ENCODE measurements around the gene TTC7B.

DNA sequence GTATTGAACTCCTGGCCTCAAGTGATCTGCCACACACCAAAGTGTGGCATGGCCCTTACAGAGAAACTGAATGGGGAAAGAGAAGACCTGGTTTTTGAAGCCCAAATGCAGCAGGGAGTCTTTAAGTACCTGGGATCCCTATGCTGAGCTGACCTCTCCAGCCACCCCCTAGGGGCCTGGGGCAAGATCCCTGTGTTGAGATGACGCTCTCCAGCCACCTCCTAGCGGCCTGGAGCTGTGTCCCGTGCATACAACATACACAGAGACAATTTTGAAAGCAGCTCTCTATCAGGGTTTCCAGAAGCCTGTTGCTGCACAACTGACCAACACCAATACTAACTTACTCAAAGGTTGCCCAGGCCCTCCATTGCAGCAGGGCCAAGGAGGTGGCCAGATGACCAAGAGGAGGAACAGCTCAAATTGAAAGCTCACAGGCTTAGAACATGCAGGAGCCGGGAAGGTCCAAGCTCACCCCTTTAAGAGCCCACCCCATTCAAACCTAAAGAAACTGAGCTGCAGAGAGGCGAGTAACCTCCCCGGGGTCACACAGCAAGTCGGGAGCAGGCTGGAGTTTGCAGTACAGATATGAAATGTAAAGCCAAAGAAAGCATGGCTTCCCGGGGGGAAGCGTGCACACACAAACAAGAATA, 31.5 kb downstream of the TTC7B start:
- TF ChIP-seq, protein P1, sequence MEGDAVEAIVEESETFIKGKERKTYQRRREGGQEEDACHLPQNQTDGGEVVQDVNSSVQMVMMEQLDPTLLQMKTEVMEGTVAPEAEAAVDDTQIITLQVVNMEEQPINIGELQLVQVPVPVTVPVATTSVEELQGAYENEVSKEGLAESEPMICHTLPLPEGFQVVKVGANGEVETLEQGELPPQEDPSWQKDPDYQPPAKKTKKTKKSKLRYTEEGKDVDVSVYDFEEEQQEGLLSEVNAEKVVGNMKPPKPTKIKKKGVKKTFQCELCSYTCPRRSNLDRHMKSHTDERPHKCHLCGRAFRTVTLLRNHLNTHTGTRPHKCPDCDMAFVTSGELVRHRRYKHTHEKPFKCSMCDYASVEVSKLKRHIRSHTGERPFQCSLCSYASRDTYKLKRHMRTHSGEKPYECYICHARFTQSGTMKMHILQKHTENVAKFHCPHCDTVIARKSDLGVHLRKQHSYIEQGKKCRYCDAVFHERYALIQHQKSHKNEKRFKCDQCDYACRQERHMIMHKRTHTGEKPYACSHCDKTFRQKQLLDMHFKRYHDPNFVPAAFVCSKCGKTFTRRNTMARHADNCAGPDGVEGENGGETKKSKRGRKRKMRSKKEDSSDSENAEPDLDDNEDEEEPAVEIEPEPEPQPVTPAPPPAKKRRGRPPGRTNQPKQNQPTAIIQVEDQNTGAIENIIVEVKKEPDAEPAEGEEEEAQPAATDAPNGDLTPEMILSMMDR (IDR thresholded peaks at IDR 0.05; ENCODE audit: poor library complexity, severe bottlenecking) = no peak
- TF ChIP-seq EP300 (conservative IDR thresholded peaks at IDR 0.05; ENCODE audit: poor library complexity, severe bottlenecking) (no peak), REST (IDR thresholded peaks at IDR 0.05; ENCODE audit: borderline replicate concordance) (no peak), POLR2AphosphoS5 (IDR thresholded peaks at IDR 0.05) (no peak), SMC3 (conservative IDR thresholded peaks at IDR 0.05; ENCODE audit: poor library complexity) (no peak), RAD21 (conservative IDR thresholded peaks at IDR 0.05) (no peak)
